Kidney (tissue), 14 donors: ENCODE data around the gene PLRG1. TPM values are rescaled to one million over a fixed set of nuclear protein-coding genes. Genes with fewer than 3 reads are reported as not detected.

ENCODE experiments used
- DNase-seq, 5 donors: peaks; one replicate each; pipeline ENCODE4 v3.0.0-alpha.2; 2013 to 2020
- FAIRE-seq: peaks from 2 replicates; lab custom pipeline; 2012; peaks lifted over from hg19 to GRCh38; lab: Jason Lieb, UNC
- H3K27ac ChIP-seq, 2 donors: one replicate each; pipeline ENCODE4 v1.7.0; 2013; ENCODE audit warnings: low read depth in 2 of 2, low read length in 2 of 2, inconsistent platforms in 1 of 2
- H3K27me3 ChIP-seq: one replicate; pipeline ENCODE4 v1.7.1; 2013; ENCODE audit warnings: low read length, inconsistent platforms; ENCODE audit not compliant: control insufficient read depth, insufficient read depth
- H3K36me3 ChIP-seq, 3 donors: one replicate each; pipeline versions ENCODE4 v1.7.0 to v1.7.1; 2013; ENCODE audit warnings: low read length in 3 of 3, control low read depth in 1 of 3, inconsistent platforms in 1 of 3; ENCODE audit not compliant: insufficient read depth in 3 of 3, control insufficient read depth in 2 of 3
- H3K4me1 ChIP-seq, 3 donors: one replicate each; pipeline versions ENCODE4 v1.7.0 to v1.7.1; 2013; ENCODE audit warnings: low read length in 3 of 3, inconsistent platforms in 1 of 3, low read depth in 1 of 3; ENCODE audit not compliant: control insufficient read depth in 2 of 3, insufficient read depth in 2 of 3
- H3K4me3 ChIP-seq, 3 donors: one replicate each; pipeline versions ENCODE4 v1.7.0 to v1.8.1; 2013; ENCODE audit warnings: low read length in 3 of 3, control low read depth in 1 of 3, inconsistent platforms in 1 of 3
- H3K9ac ChIP-seq, 3 donors: one replicate each; pipeline versions ENCODE4 v1.7.0 to v1.7.1; 2013; ENCODE audit warnings: low read length in 3 of 3, control low read depth in 1 of 3, inconsistent platforms in 1 of 3
- H3K9me3 ChIP-seq, 3 donors: one replicate each; pipeline versions ENCODE4 v1.7.0 to v1.7.1; 2013; ENCODE audit warnings: low read length in 3 of 3, control low read depth in 1 of 3, inconsistent platforms in 1 of 3; ENCODE audit not compliant: control insufficient read depth in 2 of 3, insufficient read depth in 1 of 3
- CTCF ChIP-seq: IDR thresholded peaks from 3 replicates; pipeline ENCODE4 v1.5.1; 2012; ENCODE audit warnings: mild to moderate bottlenecking, moderate library complexity, borderline replicate concordance; ENCODE audit not compliant: insufficient read depth; ENCODE audit errors: extremely low read depth
- intact Hi-C: fragments of 100-400 bp; cut with DNase I; formaldehyde crosslinking; loops from one replicate; pipeline ENCODE4 v1.11.1; 2022
- polyA plus RNA-seq: library from polyadenylated mRNA; stranded (reverse); fragments of 350-450 nt; fragmentation: Illumina TruSeq; extraction: RNeasy Lipid Tissue Mini Kit (QIAGEN cat#74804); gene quantifications from one replicate; pipeline ENCODE4 v1.2.3, GENCODE V29; 2014; ENCODE audit warnings: low read depth, low replicate concordance; ENCODE audit not compliant: insufficient read depth
- total RNA-seq: library from RNA; stranded (reverse); fragmentation: NEBNext Ultra II Directional; extraction: Animal tissue kit (Norgen Biotek cat#: 25700); gene quantifications from one replicate; pipeline ENCODE4 v1.2.1, GENCODE V29; 2021
- donor health status: control.
- donor health status: control.
- donor health status: control.
- donor health status: control.
- donor health status: control.
- donor health status: DM: yes; HTN: yes; CAD: no.
- donor health status: Normal renal cell carcinoma (clear cell type).

Gene PLRG1
- total and polyA plus RNA-seq, 2 donors from 2014 or later, result 54.6 to 69.7 TPM

GRCh38 chr4:154517591-154517990 lies 32.6 kb downstream of the PLRG1 start:
- TF ChIP-seq CTCF, result no peak
- FAIRE-seq (no peak), DNase-seq (no peak)
- Histone ChIP-seq H3K9ac (no peak overlapping the region), H3K4me3 (no peak overlapping the region), H3K27me3 (no peaks in the 10 kb centered on the region), H3K36me3 (no peaks in the 10 kb centered on the region), H3K4me1 (peaks cover 0 to 3% (median 0%) of the 10 kb centered on the region in 3 donors), H3K27ac (no peak overlapping the region), H3K9me3 (no peaks in the 10 kb centered on the region)
- intact Hi-C loops, result no loop called here

GRCh38 chr4:154516318-154517029 lies 33.7 kb downstream of the PLRG1 start:
- Histone ChIP-seq H3K36me3 (no peaks in the 10 kb centered on the region), H3K9ac (no peak overlapping the region), H3K9me3 (no peaks in the 10 kb centered on the region), H3K27ac (no peak overlapping the region), H3K27me3 (no peaks in the 10 kb centered on the region), H3K4me3 (no peak overlapping the region), H3K4me1 (peaks cover 0 to 3% (median 0%) of the 10 kb centered on the region in 3 donors)
- intact Hi-C loops, result no loop called here
- TF ChIP-seq CTCF, result no peak
- DNase-seq (peak in 1 of 5 donors; percentile 27), FAIRE-seq (no peak)

GRCh38 chr4:154511981-154512380 lies 38.2 kb downstream of the PLRG1 start:
- Histone ChIP-seq H3K4me3 (no peak overlapping the region), H3K27ac (no peak overlapping the region), H3K4me1 (peaks cover 0 to 3% (median 0%) of the 10 kb centered on the region in 3 donors), H3K36me3 (no peaks in the 10 kb centered on the region), H3K9me3 (no peaks in the 10 kb centered on the region), H3K9ac (no peak overlapping the region), H3K27me3 (no peaks in the 10 kb centered on the region)
- FAIRE-seq (no peak), DNase-seq (no peak)
- TF ChIP-seq CTCF, result no peak
- intact Hi-C loops, result no loop called here
